ENCODE measurements around the gene C12orf57. TPM values are rescaled to one million over a fixed set of nuclear protein-coding genes. Genes with fewer than 3 reads are reported as not detected.

Gene C12orf57
- total and polyA plus RNA-seq, 2 of the 13 experiments (the other 11 are each of a cell fraction or from before 2014, with no cell fraction given) = 84.0 to 287 TPM

- TF ChIP-seq ZNF253 (CRISPR knock-in tag; IDR thresholded peaks at IDR 0.05; ENCODE audit: borderline replicate concordance) (no peak), RAD51 (IDR thresholded peaks at IDR 0.05; ENCODE audit: borderline replicate concordance) (no peak), ZNF792 (CRISPR knock-in tag; IDR thresholded peaks at IDR 0.05) (0 out of 2 replicates have a peak, but pooled peaks have one; percentile 12), ATF7 (IDR thresholded peaks at IDR 0.05) (no peak), ATF7 (CRISPR knock-in tag; IDR thresholded peaks at IDR 0.05) (no peak), HMGXB4 (CRISPR knock-in tag; IDR thresholded peaks at IDR 0.05; ENCODE audit: borderline replicate concordance in 1 of 2, low read depth in 1 of 2) (no peak; a peak in 2 of 4 replicates), FOXM1 (CRISPR knock-in tag; IDR thresholded peaks at IDR 0.05) (no peak), ZNF333 (CRISPR knock-in tag; IDR thresholded peaks at IDR 0.05; ENCODE audit: borderline replicate concordance) (no peak), ZFX (CRISPR knock-in tag; IDR thresholded peaks at IDR 0.05; ENCODE audit: low read depth) (peak; percentile 9; the same call in 1 of the 2 replicates), ZFP62 (CRISPR knock-in tag; IDR thresholded peaks at IDR 0.05) (no peak), THAP7 (CRISPR knock-in tag; IDR thresholded peaks at IDR 0.05) (no peak), FOSL2 (CRISPR knock-in tag; IDR thresholded peaks at IDR 0.05) (no peak; the same call in 1 of the 2 replicates), ZNF597 (CRISPR knock-in tag; IDR thresholded peaks at IDR 0.05) (no peak), USF2 (IDR thresholded peaks at IDR 0.05; ENCODE audit: low read depth, low read length) (no peak), USF2 (CRISPR knock-in tag; IDR thresholded peaks at IDR 0.05; ENCODE audit: borderline replicate concordance) (no peak), HHEX (CRISPR knock-in tag; IDR thresholded peaks at IDR 0.05) (no peak), CSRNP2 (CRISPR knock-in tag; conservative IDR thresholded peaks at IDR 0.05; ENCODE audit: low read depth) (no peak), ZNF235 (CRISPR knock-in tag; IDR thresholded peaks at IDR 0.05; ENCODE audit: borderline replicate concordance) (no peak), ZNF350 (CRISPR knock-in tag; IDR thresholded peaks at IDR 0.05; ENCODE audit: borderline replicate concordance, low read depth) (0 out of 2 replicates have a peak, but pooled peaks have one; percentile 6), KDM3A (CRISPR knock-in tag; IDR thresholded peaks at IDR 0.05; ENCODE audit: low read depth) (no peak), RBFOX2 (IDR thresholded peaks at IDR 0.05; ENCODE audit: low read depth, low read length) (0 out of 2 replicates have a peak, but pooled peaks have one; percentile 19), SCMH1 (CRISPR knock-in tag; IDR thresholded peaks at IDR 0.05; ENCODE audit: borderline replicate concordance) (no peak), ZNF7 (CRISPR knock-in tag; IDR thresholded peaks at IDR 0.05) (no peak), GTF3A (CRISPR knock-in tag; conservative IDR thresholded peaks at IDR 0.05) (no peak)
Observed at GRCh38 chr12:6962285-6963015, 18.6 kb downstream of the C12orf57 start (continued).
